Stomach smooth muscle (tissue), 2 donors: Measurements from ENCODE around the gene UNC5B.

Source experiments
- H3K27ac ChIP-seq: one replicate; pipeline ENCODE4 v1.7.0; 2013; ENCODE audit warnings: mild to moderate bottlenecking, low read length, inconsistent platforms
- H3K27me3 ChIP-seq, 2 donors: one replicate each; pipeline ENCODE4 v1.7.0; 2013; ENCODE audit warnings: low read length in 2 of 2; ENCODE audit not compliant: insufficient read depth in 2 of 2, control insufficient read depth in 1 of 2
- H3K36me3 ChIP-seq, 2 donors: one replicate each; pipeline ENCODE4 v1.7.0; 2013; ENCODE audit warnings: low read length in 2 of 2; ENCODE audit not compliant: control insufficient read depth in 2 of 2, insufficient read depth in 2 of 2
- H3K4me1 ChIP-seq: one replicate; pipeline ENCODE4 v1.7.0; 2013; ENCODE audit warnings: low read length; ENCODE audit not compliant: control insufficient read depth, insufficient read depth
- H3K4me3 ChIP-seq, 2 donors: one replicate each; pipeline ENCODE4 v1.7.0; 2013; ENCODE audit warnings: low read length in 2 of 2
- H3K9ac ChIP-seq, 2 donors: one replicate each; pipeline ENCODE4 v1.7.0; 2013; ENCODE audit warnings: low read length in 2 of 2, mild to moderate bottlenecking in 1 of 2
- H3K9me3 ChIP-seq, 2 donors: one replicate each; pipeline ENCODE4 v1.7.0; 2013; ENCODE audit warnings: low read length in 2 of 2; ENCODE audit not compliant: control insufficient read depth in 2 of 2
- donor health status: healthy.
- donor health status: Pancreatic carcinoma.

UNC5B gene

DNA sequence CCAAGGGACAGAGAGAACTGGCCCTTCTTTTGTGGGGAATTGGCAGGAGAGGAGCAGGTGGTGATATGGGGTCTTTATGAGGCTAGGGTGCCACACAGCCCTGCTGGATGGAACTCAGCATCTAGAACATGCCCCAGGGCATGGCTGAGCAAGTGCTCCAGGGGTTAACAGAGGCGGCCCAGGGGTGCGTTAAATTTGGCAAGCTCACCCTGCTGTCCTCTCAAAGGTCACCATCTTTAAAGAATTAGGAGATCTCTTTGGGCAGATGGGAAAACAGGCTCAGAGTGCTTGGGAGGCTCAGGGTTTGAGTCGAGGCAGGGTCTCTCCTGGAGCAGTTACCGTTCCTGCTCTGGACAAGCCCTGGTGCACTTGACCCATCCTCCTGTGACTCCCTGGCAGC is 21.4 kb upstream of the UNC5B start:
- Histone ChIP-seq H3K27me3 (no peaks in the 10 kb centered on the region), H3K9ac (no peak overlapping the region), H3K36me3 (no peaks in the 10 kb centered on the region), H3K4me3 (no peak overlapping the region), H3K27ac (no peak overlapping the region), H3K9me3 (no peaks in the 10 kb centered on the region), H3K4me1 (peaks cover 17% of the 10 kb centered on the region)

DNA sequence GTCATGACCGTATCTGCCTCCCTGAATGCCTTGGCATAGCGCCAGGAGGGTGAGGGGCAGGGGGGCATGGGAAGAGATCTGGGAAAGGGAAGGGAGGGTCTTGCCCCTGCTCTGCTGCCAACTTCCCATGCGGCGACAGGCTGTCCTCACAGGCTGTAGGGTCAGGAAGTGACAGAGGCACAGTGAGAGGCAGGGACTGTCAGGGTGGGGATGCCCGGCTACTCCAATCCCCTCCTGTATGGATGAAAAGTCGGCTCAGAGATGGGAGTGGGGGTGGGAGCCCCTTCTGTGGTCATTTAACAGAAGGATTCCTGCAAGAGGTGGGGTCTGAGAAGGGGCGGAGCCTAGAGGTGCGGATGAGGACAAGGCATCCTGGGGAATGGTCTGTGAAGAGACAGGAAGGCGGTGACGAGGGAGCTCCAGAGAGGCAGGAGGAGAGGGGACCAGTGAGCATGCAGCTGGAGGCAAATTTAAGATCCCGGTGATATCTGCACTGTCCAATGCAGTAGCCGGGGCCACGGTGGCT is 20.8 kb upstream of the UNC5B start:
- Histone ChIP-seq H3K36me3 (no peaks in the 10 kb centered on the region), H3K27me3 (no peaks in the 10 kb centered on the region), H3K4me1 (peaks cover 17% of the 10 kb centered on the region), H3K4me3 (no peak overlapping the region), H3K27ac (no peak overlapping the region), H3K9ac (no peak overlapping the region), H3K9me3 (peaks cover under 1 to 3% of the 10 kb centered on the region in 2 donors)

- Histone ChIP-seq H3K27ac (no peak overlapping the region), H3K4me3 (no peak overlapping the region), H3K27me3 (no peaks in the 10 kb centered on the region), H3K4me1 (peaks cover 1% of the 10 kb centered on the region), H3K9me3 (peaks cover 3 to 7% of the 10 kb centered on the region in 2 donors), H3K36me3 (no peaks in the 10 kb centered on the region), H3K9ac (no peak overlapping the region)
Measured at GRCh38 chr10:71193516-71193915, 18.9 kb upstream of the UNC5B start.

DNA sequence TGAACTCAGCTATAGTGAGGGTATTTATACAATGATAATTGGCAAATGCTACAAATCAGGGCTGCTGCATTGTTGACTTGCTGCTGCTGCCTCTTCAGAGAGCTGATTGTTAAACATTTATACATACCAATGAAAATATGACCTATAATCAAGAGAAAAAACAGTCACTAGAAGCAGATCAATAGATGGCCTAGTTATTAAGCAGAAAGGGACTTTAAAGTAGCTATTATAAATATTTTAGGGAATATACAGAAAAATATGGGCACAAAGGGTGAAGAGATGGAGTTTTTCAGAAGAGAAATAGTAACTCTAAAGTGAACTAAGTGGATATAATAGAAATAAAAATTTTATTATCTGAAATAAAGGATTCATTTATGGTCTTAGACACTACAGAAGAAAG is 14.4 kb upstream of the UNC5B start:
- no peak overlapping the region for H3K4me3 ChIP-seq
- no peaks in the 10 kb centered on the region for H3K36me3 ChIP-seq
- peaks cover 3 to 9% of the 10 kb centered on the region in 2 donors for H3K9me3 ChIP-seq
- H3K4me1 ChIP-seq: no peaks in the 10 kb centered on the region
- no peaks in the 10 kb centered on the region for H3K27me3 ChIP-seq
- H3K9ac ChIP-seq: no peak overlapping the region
- H3K27ac ChIP-seq: no peak overlapping the region

DNA sequence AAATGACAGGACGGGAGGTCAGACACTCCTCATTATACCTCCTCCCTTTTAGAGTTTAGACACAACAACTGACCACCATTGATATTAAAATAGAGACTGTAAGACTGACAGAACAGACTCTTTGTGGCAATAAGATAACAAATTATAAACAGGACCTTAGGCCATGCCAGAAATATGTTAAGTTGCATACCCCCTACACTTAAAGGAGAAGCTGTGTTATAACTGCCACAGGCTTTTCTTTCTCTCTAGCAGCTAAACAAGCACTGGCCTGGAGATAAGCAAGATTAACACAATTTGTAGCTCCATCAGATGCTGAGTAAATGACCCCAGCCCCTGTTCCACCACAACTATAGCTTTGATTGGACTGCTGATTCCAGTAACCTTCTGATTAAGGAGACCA is 10.5 kb upstream of the UNC5B start:
- peaks cover 0 to 6% of the 10 kb centered on the region in 2 donors for H3K9me3 ChIP-seq
- peaks cover 0 to 4% of the 10 kb centered on the region in 2 donors for H3K27me3 ChIP-seq
- no peak overlapping the region for H3K9ac ChIP-seq
- no peaks in the 10 kb centered on the region for H3K36me3 ChIP-seq
- no peak overlapping the region for H3K4me3 ChIP-seq
- H3K27ac ChIP-seq: no peak overlapping the region
- no peaks in the 10 kb centered on the region for H3K4me1 ChIP-seq

GRCh38 chr10:71202314-71202713 is 10.1 kb upstream of the UNC5B start:
- no peak overlapping the region for H3K27ac ChIP-seq
- H3K27me3 ChIP-seq: peaks cover 2 to 7% of the 10 kb centered on the region in 2 donors
- no peaks in the 10 kb centered on the region for H3K36me3 ChIP-seq
- H3K4me3 ChIP-seq: no peak overlapping the region
- no peak overlapping the region for H3K9ac ChIP-seq
- H3K9me3 ChIP-seq: peaks cover 0 to 5% of the 10 kb centered on the region in 2 donors
- H3K4me1 ChIP-seq: no peaks in the 10 kb centered on the region

DNA sequence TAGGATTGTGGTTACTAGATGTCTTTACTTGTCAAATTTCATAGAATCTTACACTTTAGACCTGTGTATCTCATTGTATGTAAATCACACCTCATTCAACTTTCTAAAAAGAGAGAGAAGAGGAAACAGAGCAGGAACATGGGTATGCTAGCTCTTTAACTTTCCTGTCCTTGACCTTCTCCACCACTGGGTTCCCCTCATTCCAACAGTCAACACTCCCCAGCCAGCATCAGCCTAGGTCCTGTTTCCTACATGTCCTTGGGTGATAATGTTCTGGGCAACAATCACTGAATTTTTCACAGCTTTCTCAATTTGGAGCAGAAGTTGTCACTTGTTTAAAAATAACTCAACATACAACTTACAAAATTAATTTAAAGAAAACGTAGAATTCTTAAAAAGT is 9.2 kb upstream of the UNC5B start:
- Histone ChIP-seq H3K4me3 (no peak overlapping the region), H3K9me3 (peaks cover 0 to 2% of the 10 kb centered on the region in 2 donors), H3K27ac (no peak overlapping the region), H3K27me3 (peaks cover 4 to 7% of the 10 kb centered on the region in 2 donors), H3K9ac (no peak overlapping the region), H3K4me1 (no peaks in the 10 kb centered on the region), H3K36me3 (no peaks in the 10 kb centered on the region)

GRCh38 chr10:71203716-71204115 is 8.7 kb upstream of the UNC5B start:
- Histone ChIP-seq H3K4me3 (no peak overlapping the region), H3K4me1 (no peaks in the 10 kb centered on the region), H3K9me3 (peaks cover 0 to 2% of the 10 kb centered on the region in 2 donors), H3K27me3 (peaks cover 4 to 7% of the 10 kb centered on the region in 2 donors), H3K36me3 (no peaks in the 10 kb centered on the region), H3K9ac (no peak overlapping the region), H3K27ac (no peak overlapping the region)

GRCh38 chr10:71204746-71205145 is 7.6 kb upstream of the UNC5B start:
- Histone ChIP-seq H3K27ac (no peak overlapping the region), H3K4me3 (no peak overlapping the region), H3K9ac (no peak overlapping the region), H3K4me1 (peaks cover 2% of the 10 kb centered on the region), H3K9me3 (peaks cover 0 to 2% of the 10 kb centered on the region in 2 donors), H3K36me3 (no peaks in the 10 kb centered on the region), H3K27me3 (peaks cover 6 to 8% of the 10 kb centered on the region in 2 donors)

GRCh38 chr10:71205468-71205867 is 6.9 kb upstream of the UNC5B start:
- Histone ChIP-seq H3K27me3 (peaks cover 11% of the 10 kb centered on the region in 2 donors), H3K9ac (no peak overlapping the region), H3K9me3 (no peaks in the 10 kb centered on the region), H3K27ac (no peak overlapping the region), H3K4me1 (peaks cover 2% of the 10 kb centered on the region), H3K4me3 (no peak overlapping the region), H3K36me3 (no peaks in the 10 kb centered on the region)

DNA sequence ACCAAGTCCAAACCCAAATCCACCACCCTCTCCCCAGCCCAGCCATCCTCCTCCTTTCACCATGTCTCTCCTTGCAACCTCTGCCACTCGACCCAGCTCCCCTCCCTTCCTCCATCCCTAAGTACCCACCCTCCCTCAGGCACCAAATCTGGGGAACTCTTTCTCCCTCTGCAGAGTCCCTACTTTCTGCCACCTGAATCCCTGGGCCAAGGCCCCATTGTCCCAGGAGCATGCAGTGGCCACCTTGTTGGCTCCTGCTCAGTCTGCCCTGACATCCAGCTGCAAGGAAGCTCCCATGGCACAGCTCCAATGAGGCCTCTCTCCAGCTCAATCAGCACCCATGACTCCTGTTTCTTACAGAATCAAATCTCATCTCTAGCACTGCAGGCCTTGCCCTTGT is 5.5 kb upstream of the UNC5B start:
- no peaks in the 10 kb centered on the region for H3K36me3 ChIP-seq
- H3K27me3 ChIP-seq: peaks cover 19 to 22% of the 10 kb centered on the region in 2 donors

More for the DNA sequence above, 5.5 kb upstream of the UNC5B start:
- H3K4me3 ChIP-seq: no peak overlapping the region
- H3K27ac ChIP-seq: no peak overlapping the region
- H3K4me1 ChIP-seq: peaks cover 5% of the 10 kb centered on the region
- H3K9ac ChIP-seq: no peak overlapping the region
- H3K9me3 ChIP-seq: no peaks in the 10 kb centered on the region
